NCI-H2196 (cell line): ENCODE measurements around the gene USE1.

Source experiments
- DNase-seq: peaks from one replicate; lab custom pipeline; 2025; ENCODE audit not compliant: unreplicated experiment; lab: John Stamatoyannopoulos, UW

The USE1 gene

DNA sequence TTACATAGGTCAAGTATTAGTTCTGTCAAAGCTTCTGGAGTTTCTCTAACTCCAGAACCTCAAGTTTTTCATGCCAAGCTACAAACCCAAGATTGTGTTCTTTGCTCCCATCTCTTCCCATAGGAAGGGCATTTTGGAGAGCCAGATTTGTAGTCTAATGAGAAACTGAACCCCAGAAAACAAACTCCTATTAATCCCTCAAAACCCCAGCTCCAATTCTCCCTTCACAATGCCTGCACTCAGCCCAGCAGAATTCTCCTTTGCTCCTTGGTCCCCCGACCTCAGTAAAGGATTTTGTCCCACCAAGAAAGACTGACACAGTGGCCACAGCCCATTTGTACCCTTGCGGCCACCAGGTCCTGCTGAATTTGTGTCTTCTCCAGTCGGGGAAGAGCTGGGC is 41.0 kb downstream of the USE1 start:
- no peak for DNase-seq

DNA sequence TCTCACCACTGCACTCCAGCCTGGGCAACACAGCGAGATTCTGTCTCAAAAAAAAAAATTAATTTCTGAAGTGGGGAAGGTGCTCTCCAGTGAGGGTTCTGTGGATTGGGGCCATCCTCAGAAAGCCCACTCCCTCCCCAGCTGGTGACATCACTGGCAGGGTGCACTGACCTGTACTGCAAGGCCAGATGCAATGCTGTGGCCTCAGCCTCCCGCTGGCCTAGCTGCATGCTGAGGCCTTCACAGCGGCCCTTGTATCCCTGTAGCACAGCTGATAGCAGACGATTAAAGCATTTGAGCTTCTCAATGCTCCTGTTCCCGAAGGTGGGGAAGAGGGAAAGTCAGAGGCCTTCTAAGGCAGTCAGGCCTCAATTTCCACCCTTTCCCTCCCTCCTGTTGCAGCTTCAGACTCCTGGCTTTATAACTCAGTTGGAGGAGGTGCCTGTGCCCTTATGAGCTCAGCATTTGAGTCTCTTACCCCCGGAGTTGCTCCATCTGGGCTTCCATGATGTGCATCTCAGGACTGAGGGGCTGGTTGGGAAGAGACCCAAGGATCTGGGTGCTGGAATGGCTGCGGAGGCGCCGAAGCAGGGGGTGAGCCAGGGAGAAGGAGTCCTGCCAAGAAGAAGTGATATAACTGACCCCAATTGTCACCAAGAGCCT is 44.1 kb downstream of the USE1 start:
- DNase-seq, result peak; percentile 20

DNA sequence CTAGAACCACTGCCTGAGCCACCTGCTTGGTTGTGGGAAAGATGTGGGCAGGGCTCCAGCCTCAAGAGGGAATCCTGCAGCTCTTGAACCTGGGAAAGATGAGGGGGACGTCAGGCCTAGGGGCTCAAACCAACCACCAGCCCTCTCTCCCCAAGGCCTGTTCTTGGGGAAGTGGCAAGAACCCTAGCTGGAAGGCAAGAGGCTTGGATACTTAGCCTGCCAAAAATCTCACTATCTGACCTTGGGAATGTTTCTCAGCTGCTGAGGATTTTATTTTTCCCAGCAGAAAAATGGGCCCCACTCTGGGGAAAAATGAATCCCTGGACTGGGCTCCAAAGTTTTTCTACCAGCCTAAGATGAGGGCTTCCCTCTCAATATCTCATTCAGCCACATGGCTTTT is 44.8 kb downstream of the USE1 start:
- DNase-seq, result no peak

DNA sequence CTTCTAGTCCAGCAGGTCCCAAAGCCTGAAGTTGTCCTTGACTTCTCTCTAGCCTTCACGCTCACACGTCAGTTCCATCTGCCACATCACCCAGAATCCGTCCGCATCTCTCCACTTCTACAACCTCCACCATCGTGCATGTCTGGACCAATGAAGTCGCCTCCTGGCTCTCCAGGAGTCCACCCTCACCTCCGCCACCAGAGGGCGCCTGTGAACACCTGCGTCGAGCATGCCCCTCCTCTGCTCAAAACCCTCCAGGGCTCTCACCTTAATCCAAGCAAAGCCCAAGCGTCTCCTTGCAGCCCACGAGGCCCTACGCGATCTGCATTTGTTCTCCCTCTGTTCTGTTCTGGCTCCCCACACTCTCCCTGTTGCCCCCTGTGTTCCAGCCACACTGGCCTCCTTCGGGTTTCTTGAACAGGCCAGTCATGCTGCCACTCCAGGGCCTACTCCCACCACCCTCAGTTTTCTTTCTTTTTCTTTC is 45.7 kb downstream of the USE1 start:
- DNase-seq, result peak; percentile 88

DNA sequence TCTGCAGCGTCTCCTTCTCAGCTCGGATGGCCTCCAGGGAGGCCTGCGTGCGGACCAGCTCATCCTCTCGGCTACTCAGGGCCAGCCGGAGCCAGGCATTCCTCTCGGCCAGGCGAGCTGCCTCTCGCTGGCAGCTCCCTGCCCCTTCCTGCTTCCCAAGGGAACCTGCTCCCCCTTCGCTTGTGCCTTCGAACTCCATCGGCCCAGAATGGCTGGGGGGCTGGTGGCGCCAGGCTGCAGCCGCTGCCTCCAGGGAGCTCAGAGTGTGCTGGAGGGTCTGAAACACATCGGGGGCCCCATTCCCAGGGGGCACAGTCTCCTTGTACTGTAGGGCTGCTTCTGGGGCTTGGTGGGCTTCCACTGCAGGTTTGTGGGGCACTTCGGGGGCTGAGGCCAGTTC is 47.4 kb downstream of the USE1 start:
- no peak for DNase-seq

DNA sequence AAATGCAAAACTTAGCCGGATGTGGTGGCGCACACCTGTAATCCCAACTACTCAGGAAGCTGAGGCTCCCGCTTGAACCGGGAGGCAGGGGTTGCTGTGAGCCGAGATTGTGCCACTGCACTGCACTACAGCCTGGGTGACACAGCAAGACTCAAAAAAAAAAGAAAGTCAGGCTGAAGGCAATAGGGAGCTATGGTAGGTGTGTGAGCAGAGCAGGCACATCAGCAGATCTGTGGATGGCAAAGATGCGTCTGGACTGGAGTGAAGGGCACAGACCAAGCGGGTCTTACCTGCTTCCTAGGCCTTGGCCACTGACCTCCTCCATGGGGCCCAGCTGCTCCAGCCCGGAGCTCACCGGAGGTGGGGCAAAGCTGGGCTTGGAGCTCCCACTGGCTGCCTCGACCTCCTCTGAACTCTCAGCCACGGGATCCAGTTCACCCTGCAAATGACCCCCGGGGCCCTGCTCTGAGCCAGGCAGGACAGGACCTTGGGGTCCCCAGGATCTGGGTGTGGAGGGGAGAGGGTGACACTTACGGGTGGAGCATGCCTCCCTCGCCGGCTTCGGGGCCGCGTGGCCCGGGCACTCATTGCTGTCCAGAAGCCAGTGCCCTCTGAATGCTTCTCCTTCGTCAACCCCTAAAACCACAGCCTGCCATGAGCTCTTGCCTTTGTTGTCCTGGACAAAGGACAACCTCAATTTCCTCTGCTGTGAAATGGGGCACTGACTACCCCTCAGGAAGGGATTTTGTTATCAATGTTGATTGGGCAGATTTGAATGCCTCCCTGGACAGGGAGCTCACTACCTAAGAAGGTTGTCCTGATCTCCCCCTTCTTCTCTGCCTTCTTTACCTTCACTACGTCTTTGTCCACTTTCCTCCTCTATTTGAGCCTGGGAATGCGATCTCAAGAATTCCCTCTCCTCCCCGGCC is 48.8 kb downstream of the USE1 start:
- DNase-seq, result no peak

DNA sequence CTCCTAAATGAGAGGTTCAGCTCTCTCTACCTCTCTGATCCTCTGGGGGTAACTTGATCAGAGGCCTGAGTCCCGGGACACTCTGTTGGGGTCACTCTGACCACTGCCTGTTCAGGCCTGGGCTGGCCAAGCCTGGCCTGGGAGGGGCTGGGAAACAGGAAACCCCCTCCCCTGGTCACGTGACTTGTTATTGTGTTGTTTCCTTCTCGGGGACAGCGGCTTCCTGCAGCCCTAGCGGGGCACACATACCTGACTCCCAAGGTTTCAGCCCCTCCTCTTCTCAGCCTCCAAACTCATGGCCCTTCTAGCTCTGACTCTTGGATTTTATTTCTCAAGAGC is 49.5 kb downstream of the USE1 start, which contains the start of gene USHBP1:
TSS of gene USHBP1 (minus strand) at position 105 of the 339 bp plus-strand sequence. CDS start 446 bp downstream, outside the sequence.
- no peak for DNase-seq

DNA sequence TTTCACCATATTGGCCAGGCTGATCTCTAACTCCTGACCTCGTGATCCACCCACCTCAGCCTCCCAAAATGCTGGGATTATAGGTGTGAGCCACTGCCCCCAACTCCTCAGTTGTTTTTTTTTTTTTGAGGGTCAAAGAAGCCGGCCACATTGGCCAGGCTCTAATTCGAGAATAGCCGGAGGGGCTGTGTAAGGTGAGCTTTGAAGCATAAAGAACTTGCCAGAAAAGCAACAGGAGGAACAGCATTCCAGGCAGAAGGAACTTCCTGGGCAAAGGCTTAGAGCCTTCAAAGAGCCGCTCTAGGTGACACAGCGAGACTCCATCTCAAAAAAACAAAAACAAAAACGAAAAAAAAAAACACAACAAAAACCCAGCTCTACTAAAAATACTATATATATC is 50.9 kb downstream of the USE1 start:
- DNase-seq, result no peak

DNA sequence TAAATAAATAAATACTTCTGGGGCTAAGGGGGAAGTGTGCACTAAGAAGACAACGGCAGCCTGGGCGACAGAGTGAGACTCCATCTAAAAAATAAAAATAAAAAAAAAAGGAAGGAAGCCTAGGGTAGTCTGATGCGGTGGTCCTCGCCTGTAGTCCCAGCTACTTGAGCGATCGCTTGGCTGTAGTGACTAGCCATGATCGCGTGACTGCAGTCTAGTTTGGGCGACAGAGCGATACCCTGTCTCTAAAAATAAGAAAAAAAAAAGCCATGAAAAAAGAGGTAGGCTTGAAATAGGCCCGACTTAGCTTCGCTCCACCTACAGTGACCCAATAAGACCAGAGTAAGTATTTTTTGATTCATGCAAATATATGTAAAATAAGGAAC is 51.4 kb downstream of the USE1 start:
- no peak for DNase-seq

DNA sequence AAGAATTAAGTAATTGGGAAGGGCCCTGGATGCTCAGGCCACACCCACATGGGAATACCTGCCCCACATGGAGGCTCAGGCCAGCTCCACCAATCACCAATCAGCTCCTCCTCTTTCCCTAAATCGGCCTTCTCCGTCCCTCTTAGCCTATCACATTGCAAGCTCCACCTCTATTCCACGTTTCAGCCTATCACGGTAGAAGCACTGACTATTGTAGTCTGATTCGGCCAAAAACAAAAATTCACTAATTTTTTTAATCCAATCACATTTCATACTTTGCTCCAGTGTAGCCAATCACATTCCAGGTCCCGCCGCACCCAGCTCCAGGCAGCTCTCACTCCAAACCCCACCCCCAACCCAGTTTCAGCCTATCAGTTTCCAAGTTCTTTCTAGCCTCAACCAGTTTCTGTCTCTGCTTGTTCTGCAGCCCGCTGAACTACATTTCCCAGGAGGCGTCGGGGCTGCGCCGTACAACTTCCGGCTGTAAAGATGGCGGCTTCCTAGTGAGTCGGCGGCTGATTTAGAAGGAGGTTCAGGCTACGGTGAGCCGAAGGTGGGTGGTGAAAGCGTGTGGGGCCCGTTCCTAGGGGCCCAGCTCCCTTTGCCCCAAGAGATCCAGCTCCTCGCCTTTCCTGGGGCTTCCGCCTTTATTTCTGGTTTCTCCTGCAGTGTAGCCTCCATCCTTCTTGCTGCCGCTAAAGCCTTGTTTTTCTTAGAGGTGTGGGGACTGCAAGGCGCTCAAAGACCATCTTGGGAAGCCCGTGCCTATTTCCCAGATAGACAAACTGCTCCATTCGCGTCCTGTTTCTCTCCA is 52.0 kb downstream of the USE1 start, which contains the start of gene BABAM1:
TSS of gene BABAM1 (plus strand) at position 469 of the 814 bp plus-strand sequence. CDS start 1,364 bp downstream, outside the sequence.
- peak; percentile 99 for DNase-seq

DNA sequence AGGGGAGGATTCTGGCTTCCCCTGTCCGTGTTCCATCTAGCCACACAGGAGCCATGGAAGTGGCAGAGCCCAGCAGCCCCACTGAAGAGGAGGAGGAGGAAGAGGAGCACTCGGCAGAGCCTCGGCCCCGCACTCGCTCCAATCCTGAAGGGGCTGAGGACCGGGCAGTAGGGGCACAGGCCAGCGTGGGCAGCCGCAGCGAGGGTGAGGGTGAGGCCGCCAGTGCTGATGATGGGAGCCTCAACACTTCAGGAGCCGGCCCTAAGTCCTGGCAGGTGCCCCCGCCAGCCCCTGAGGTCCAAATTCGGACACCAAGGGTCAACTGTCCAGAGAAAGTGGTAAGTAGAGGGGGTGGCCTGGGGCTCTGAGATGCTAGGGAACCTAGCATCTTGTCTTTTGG is 53.6 kb downstream of the USE1 start:
- DNase-seq, result no peak
